GM19025 (cell line): Measurements from ENCODE around the gene PRKCA.
"Not testable (repeated sequence)": the region's sequence is repeated elsewhere in the genome, so short reads cannot be mapped to it uniquely, and the experiment has no call there.

Source experiments
- ATAC-seq: cut with Tn5 transposase; IDR thresholded peaks from one replicate; pipeline ENCODE4 v1.9.1; 2021; ENCODE audit warnings: mild to moderate bottlenecking, low read depth, moderate library complexity; ENCODE audit not compliant: unreplicated experiment

Gene PRKCA

GRCh38 chr17:66715076-66715675 lies 412.8 kb downstream of the PRKCA start:
- no peak for ATAC-seq

GRCh38 chr17:66715745-66716156 lies 413.3 kb downstream of the PRKCA start:
- no peak for ATAC-seq

GRCh38 chr17:66716236-66717026 lies 414.0 kb downstream of the PRKCA start:
- no peak for ATAC-seq

- ATAC-seq: peak; percentile 60
Observed at GRCh38 chr17:66717641-66718058, 415.2 kb downstream of the PRKCA start.

GRCh38 chr17:66720027-66720426 lies 417.6 kb downstream of the PRKCA start:
- no peak for ATAC-seq

- ATAC-seq: no peak
Observed at GRCh38 chr17:66720567-66720966, 418.2 kb downstream of the PRKCA start.

GRCh38 chr17:66722341-66722740 lies 419.9 kb downstream of the PRKCA start:
- no peak for ATAC-seq

GRCh38 chr17:66724581-66725341 lies 422.3 kb downstream of the PRKCA start:
- no peak for ATAC-seq

GRCh38 chr17:66725438-66725837 lies 423.0 kb downstream of the PRKCA start:
- ATAC-seq: not testable (repeated sequence)

- no peak for ATAC-seq
Observed at GRCh38 chr17:66725956-66726355, 423.5 kb downstream of the PRKCA start.

- no peak for ATAC-seq
Observed at GRCh38 chr17:66726371-66726770, 424.0 kb downstream of the PRKCA start.

GRCh38 chr17:66726846-66727245 lies 424.4 kb downstream of the PRKCA start:
- ATAC-seq: no peak

- ATAC-seq: peak; percentile 64
Observed at GRCh38 chr17:66727634-66728570, 425.5 kb downstream of the PRKCA start.

- ATAC-seq: no peak
Observed at GRCh38 chr17:66730461-66730923, 428.1 kb downstream of the PRKCA start.

GRCh38 chr17:66733759-66734158 lies 431.3 kb downstream of the PRKCA start:
- ATAC-seq: no peak

GRCh38 chr17:66734186-66734943 lies 432.0 kb downstream of the PRKCA start:
- ATAC-seq: no peak

GRCh38 chr17:66737524-66737923 lies 435.1 kb downstream of the PRKCA start:
- no peak for ATAC-seq

- no peak for ATAC-seq
Observed at GRCh38 chr17:66738301-66738700, 435.9 kb downstream of the PRKCA start.

GRCh38 chr17:66739553-66739952 lies 437.1 kb downstream of the PRKCA start:
- no peak for ATAC-seq
